Fibroblast of skin of right biceps (primary cell): Measurements from ENCODE around the gene PCDHGA6.
"Not testable (repeated sequence)": the region's sequence is repeated elsewhere in the genome, so short reads cannot be mapped to it uniquely, and the experiment has no call there.

Source experiments
- DNase-seq: peaks from one replicate; pipeline ENCODE4 v3.0.0-alpha.2; 2013

The PCDHGA6 gene

DNA sequence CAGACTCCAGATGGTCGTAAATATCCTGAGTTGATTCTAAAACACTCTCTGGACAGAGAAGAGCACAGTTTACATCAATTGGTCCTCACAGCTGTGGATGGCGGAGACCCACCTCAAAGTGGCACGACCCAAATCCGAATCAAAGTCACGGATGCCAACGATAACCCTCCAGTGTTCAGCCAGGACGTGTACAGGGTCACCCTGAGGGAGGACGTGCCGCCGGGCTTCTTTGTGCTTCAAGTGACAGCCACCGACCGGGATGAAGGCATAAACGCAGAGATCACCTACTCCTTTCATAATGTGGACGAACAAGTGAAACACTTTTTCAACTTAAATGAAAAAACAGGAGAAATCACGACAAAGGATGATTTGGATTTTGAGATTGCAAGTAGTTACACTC is 13.0 kb upstream of the PCDHGA6 start:
- DNase-seq, result no peak

DNA sequence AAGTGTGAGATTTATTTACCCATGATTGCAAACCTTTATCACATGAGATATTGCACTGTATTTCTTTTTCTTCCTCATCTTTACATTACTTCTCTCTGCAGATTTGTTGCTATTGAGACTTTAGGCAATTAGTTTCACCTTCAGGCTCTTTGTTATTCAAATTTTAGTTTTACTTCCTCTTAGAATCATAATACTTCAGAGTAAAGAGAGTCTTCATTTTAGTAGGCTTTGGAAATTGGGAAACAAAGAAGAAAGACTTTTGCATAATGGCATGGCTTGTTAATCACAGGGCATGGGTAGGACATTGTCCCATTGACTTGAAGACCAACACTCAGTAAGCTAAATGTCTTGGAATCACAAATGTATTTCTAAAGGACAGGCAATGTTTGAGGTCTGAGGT is 11.0 kb upstream of the PCDHGA6 start:
- DNase-seq, result no peak

GRCh38 chr5:141363952-141364660 is 9.6 kb upstream of the PCDHGA6 start, which contains the start of gene PCDHGA5:
TSS of gene PCDHGA5 (plus strand) at chr5:141364162. CDS start at chr5:141364331, 169 bp downstream.
- DNase-seq, result peak; percentile 35

DNA sequence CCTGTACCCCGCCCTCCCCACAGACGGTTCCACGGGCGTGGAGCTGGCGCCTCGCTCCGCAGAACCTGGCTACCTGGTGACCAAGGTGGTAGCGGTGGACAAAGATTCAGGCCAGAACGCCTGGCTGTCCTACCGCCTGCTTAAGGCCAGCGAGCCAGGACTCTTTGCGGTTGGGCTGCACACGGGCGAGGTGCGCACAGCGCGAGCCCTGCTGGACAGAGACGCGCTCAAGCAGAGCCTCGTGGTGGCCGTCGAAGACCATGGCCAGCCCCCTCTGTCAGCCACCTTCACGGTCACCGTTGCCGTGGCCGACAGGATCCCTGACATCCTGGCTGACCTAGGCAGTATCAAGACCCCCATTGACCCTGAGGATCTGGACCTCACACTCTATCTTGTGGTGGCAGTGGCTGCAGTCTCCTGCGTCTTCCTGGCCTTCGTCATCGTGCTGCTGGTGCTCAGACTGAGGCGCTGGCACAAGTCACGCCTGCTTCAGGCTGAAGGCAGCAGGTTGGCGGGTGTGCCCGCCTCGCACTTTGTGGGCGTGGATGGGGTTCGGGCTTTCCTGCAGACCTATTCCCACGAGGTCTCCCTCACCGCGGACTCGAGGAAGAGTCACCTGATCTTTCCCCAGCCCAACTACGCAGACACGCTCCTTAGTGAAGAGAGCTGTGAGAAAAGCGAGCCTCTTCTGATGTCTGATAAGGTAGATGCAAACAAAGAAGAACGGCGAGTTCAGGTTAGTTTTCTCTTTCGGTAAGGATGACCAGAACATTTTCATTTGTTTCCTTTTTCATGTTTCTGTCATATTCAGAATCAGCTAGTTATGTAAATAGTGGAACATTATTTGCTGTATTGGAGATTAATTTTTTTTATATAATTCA is 7.4 kb upstream of the PCDHGA6 start:
- no peak for DNase-seq

DNA sequence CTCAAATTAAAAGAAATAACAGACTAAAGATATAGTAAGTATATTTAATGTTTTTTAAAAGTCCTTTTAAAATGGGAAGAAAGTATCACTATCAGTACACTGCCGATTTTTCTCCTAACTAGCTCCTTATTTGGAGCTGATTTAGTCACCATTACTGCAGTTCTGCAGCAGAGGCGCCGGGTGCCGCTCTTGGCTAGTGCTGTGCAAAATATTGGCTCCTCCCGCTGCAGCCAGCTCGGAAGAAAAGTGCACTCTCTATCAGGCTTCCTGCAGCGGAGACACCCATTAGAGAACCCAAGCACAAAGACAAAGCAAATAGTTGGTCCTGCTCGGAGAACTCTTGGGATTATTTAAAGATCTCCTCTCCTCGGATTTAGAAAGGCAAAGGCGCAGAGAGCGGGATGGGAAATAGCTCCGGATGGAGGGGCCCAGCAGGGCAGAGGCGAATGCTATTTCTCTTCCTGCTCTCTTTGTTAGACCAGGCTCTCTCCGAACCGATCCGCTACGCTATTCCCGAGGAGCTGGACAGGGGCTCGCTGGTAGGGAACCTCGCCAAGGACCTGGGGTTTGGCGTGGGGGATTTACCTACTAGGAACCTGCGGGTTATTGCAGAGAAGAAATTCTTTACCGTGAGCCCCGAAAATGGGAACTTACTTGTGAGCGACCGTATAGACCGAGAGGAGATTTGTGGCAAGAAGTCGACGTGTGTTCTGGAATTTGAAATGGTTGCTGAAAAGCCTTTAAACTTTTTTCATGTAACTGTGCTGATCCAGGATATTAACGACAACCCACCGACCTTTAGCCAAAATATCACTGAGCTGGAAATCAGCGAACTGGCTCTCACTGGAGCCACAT is 3.5 kb upstream of the PCDHGA6 start, which contains the start of gene PCDHGB3:
Gene PCDHGB3, plus strand, starts transcription at position 249 of the 855 bp plus-strand sequence. Its CDS starts 153 bp downstream, at position 402.
- DNase-seq, result peak; percentile 69

GRCh38 chr5:141371572-141372475 is 1.9 kb upstream of the PCDHGA6 start:
- no peak for DNase-seq

DNA sequence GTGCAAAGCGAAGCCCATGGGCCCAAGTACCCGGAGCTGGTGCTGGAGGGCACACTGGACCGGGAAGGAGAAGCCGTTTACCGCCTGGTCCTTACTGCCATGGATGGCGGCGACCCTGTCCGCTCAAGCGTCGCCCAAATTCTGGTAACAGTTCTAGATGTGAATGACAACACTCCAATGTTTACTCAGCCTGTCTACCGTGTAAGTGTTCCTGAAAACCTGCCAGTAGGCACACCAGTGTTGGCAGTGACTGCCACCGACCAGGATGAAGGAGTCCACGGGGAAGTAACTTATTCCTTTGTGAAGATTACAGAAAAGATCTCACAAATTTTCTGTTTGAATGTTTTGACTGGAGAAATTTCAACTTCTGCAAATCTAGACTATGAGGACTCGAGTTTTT is 936 bp downstream of the PCDHGA6 start:
- DNase-seq, result no peak

- DNase-seq, result not testable (repeated sequence)
Measured at GRCh38 chr5:141375444-141376155, 1.9 kb downstream of the PCDHGA6 start.

DNA sequence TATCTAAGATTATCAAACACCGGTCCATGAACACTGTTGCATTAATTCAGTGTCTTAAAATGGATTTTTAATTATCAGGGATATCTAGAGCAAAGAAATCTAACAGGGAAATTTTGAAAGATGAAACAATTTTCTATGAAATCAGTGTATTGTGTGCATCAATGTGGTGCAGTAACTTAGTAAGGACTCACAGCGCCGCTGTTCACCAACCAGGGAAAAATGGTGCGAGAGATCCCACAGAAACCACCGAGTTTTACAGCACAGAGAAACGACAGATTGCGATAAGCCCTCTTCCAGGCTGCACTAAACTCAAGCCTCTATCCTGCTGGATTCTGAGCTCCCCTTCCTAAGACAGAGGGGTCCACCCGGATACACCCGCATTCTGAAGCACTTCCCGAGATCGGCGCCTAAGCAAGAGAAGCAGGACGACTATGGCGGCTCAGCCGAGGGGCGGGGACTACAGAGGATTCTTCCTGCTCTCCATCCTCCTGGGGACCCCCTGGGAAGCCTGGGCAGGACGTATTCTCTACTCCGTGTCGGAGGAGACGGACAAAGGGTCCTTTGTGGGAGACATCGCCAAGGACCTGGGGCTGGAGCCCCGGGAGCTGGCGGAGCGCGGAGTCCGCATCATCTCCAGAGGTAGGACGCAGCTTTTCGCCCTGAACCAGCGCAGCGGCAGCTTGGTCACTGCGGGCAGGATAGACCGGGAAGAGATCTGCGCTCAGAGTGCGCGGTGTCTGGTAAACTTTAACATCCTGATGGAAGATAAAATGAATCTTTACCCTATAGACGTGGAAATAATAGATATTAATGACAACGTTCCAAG is 9.0 kb downstream of the PCDHGA6 start, which contains the start of gene PCDHGA7:
Gene PCDHGA7, plus strand, starts transcription at position 274 of the 826 bp plus-strand sequence. Its CDS starts 158 bp downstream, at position 432.
- DNase-seq, result peak; percentile 52

DNA sequence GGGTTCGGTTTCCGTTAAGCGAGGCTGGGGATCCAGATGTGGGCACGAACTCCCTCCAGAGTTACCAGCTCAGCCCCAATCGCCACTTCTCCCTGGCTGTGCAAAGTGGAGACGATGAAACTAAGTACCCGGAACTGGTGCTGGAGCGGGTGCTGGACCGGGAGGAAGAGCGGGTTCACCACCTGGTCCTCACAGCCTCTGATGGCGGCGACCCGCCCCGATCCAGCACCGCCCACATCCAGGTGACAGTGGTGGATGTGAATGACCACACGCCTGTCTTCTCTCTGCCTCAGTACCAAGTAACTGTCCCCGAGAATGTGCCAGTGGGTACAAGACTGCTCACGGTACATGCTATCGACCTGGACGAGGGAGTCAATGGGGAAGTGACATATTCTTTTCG is 9.7 kb downstream of the PCDHGA6 start:
- DNase-seq, result no peak

DNA sequence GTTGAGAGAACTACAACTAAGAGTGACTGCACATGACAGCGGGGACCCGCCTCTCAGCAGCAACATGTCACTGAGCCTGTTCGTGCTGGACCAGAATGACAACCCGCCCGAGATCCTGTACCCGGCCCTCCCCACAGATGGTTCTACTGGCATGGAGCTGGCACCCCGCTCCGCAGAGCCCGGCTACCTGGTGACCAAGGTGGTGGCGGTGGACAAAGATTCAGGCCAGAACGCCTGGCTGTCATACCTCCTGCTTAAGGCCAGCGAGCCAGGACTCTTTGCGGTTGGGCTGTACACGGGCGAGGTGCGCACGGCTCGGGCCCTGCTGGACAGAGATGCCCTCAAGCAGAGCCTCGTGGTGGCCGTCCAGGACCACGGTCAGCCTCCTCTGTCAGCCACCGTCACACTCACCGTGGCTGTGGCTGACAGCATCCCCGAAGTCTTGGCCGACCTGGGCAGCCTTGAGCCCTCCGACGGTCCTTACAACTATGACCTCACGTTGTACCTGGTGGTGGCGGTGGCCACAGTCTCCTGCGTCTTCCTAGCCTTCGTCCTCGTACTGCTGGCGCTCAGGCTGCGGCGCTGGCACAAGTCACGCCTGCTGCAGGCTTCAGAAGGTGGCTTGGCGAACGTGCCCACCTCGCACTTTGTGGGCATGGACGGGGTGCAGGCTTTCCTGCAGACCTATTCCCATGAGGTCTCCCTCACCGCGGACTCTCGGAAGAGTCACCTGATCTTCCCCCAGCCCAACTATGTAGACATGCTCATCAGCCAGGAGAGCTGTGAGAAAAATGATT is 11.0 kb downstream of the PCDHGA6 start:
- DNase-seq, result no peak

- DNase-seq, result peak; percentile 68
Measured at GRCh38 chr5:141387557-141388311, 14.0 kb downstream of the PCDHGA6 start, which contains the start of gene PCDHGB4. TSS of gene PCDHGB4 (plus strand) at chr5:141387698. CDS start at chr5:141387885, 187 bp downstream.

- DNase-seq, result no peak
Measured at GRCh38 chr5:141388661-141389060, 15.0 kb downstream of the PCDHGA6 start.

GRCh38 chr5:141389153-141390042 is 15.7 kb downstream of the PCDHGA6 start:
- DNase-seq, result no peak

- DNase-seq, result peak; percentile 57
Measured at GRCh38 chr5:141392429-141393198, 18.9 kb downstream of the PCDHGA6 start, which contains the start of gene PCDHGA8. TSS of gene PCDHGA8 (plus strand) at chr5:141392633. CDS start at chr5:141392814, 181 bp downstream.

GRCh38 chr5:141393267-141393666 is 19.6 kb downstream of the PCDHGA6 start:
- no peak for DNase-seq
